ENCODE results near the gene INO80E.

DNA sequence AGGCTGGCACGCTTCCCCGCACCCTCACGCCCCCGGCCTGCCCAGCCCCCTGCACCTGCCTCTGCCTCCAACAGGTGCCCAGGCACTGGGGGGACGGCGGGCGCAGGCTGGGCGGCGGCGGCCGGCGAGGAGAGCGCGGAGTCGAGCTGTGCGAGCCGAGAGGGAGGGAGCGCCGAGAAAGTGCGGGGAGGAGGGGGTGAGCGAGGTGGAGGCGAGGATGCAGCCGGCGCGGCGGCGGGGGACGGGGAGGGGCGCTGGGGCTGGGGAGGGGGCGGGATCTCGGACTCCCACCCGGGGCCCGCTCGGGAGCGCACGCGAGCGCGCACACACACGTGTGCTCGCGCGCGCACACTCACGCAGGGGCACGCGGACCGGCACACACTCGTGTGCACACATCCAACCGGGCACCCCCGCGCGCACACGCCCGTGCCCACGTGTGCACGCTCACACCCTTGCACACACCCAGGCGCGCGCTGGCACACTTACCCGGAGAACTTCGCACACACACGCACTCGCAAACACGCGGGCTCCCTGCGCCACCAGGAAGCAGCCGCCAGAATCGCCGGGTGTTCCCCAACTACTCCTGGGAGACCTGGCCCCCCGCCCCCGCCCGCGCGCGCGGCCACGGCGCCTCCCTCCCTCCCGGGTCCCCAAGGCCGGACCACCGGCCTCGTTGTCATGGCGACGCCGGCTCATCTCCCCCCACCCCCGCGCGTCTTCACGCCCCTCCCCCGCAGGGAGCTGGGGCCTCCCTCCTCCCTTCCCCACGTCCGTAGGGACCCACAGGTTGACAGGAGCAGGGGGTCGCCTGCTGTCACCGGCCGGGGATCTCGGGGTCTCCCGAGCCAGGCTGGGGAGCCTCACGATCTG lies 15.0 kb downstream of the INO80E start, which contains the start of gene DOC2A:
- TF ChIP-seq, protein P1, sequence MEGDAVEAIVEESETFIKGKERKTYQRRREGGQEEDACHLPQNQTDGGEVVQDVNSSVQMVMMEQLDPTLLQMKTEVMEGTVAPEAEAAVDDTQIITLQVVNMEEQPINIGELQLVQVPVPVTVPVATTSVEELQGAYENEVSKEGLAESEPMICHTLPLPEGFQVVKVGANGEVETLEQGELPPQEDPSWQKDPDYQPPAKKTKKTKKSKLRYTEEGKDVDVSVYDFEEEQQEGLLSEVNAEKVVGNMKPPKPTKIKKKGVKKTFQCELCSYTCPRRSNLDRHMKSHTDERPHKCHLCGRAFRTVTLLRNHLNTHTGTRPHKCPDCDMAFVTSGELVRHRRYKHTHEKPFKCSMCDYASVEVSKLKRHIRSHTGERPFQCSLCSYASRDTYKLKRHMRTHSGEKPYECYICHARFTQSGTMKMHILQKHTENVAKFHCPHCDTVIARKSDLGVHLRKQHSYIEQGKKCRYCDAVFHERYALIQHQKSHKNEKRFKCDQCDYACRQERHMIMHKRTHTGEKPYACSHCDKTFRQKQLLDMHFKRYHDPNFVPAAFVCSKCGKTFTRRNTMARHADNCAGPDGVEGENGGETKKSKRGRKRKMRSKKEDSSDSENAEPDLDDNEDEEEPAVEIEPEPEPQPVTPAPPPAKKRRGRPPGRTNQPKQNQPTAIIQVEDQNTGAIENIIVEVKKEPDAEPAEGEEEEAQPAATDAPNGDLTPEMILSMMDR (IDR thresholded peaks at IDR 0.05) = no peak
- no peak for TF ChIP-seq EZH2 (IDR thresholded peaks at IDR 0.05; ENCODE audit: borderline replicate concordance, insufficient read depth, low read depth, low read length, poor library complexity, severe bottlenecking)
